GM13977 (cell line): Measurements from ENCODE around the gene ALKBH5.

Experiments
- DNase-seq: peaks from one replicate; pipeline ENCODE4 v3.0.0; 2012; ENCODE audit warnings: low spot score
- in situ Hi-C: fragments of 300-500 bp; cut with MboI; formaldehyde crosslinking; loops from one replicate; pipeline ENCODE4 v1.12.0; 2022; ENCODE audit warnings: low sequenced_read_pairs, low pct_unique_long_range_greater_than_20kb, mixed read lengths, inconsistent platforms; ENCODE audit not compliant: unreplicated experiment
- TF ChIP-seq, protein P1 (sequence below): IDR thresholded peaks from 2 replicates; pipeline ENCODE4 v1.5.1; 2012; ENCODE audit warnings: mild to moderate bottlenecking, control low read depth; ENCODE audit not compliant: insufficient read depth; ENCODE audit errors: extremely low read depth, missing control alignments

The ALKBH5 gene

GRCh38 chr17:18218756-18219415 is 35.3 kb downstream of the ALKBH5 start:
- DNase-seq: no peak
- TF ChIP-seq, protein P1, sequence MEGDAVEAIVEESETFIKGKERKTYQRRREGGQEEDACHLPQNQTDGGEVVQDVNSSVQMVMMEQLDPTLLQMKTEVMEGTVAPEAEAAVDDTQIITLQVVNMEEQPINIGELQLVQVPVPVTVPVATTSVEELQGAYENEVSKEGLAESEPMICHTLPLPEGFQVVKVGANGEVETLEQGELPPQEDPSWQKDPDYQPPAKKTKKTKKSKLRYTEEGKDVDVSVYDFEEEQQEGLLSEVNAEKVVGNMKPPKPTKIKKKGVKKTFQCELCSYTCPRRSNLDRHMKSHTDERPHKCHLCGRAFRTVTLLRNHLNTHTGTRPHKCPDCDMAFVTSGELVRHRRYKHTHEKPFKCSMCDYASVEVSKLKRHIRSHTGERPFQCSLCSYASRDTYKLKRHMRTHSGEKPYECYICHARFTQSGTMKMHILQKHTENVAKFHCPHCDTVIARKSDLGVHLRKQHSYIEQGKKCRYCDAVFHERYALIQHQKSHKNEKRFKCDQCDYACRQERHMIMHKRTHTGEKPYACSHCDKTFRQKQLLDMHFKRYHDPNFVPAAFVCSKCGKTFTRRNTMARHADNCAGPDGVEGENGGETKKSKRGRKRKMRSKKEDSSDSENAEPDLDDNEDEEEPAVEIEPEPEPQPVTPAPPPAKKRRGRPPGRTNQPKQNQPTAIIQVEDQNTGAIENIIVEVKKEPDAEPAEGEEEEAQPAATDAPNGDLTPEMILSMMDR: no peak
- in situ Hi-C loops: no loop called here

DNA sequence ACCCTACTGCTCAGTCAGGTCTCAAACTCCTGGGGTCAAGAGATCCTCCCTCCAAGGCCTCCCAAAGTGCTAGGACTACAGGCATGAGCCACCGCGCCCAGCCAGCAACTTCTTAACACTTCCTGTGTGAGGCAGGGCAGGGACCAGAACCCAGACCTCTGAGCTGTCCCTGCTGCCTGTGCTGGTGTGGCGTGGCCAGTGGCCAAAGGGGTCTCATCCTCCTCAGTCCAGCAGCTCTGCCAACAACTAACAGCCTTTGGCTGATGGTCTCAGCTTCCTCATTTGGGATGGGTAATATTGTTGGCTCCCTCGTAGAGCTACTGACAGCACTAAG is 40.4 kb downstream of the ALKBH5 start:
- TF ChIP-seq, protein P1: no peak

GRCh38 chr17:18224387-18225120 is 40.9 kb downstream of the ALKBH5 start:
- no peak for DNase-seq
- TF ChIP-seq, protein P1: no peak
- in situ Hi-C loops: no loop called here

More for the DNA sequence above, 40.4 kb downstream of the ALKBH5 start:
- in situ Hi-C loops: no loop called here
- DNase-seq: no peak

GRCh38 chr17:18225121-18225641 is 41.6 kb downstream of the ALKBH5 start, which contains the start of gene LLGL1:
Gene LLGL1 (plus strand): TSS chr17:18225635. CDS start chr17:18225683, 48 bp downstream.
- TF ChIP-seq, protein P1: no peak
- peak; percentile 100 for DNase-seq
- in situ Hi-C loops: no loop called here

DNA sequence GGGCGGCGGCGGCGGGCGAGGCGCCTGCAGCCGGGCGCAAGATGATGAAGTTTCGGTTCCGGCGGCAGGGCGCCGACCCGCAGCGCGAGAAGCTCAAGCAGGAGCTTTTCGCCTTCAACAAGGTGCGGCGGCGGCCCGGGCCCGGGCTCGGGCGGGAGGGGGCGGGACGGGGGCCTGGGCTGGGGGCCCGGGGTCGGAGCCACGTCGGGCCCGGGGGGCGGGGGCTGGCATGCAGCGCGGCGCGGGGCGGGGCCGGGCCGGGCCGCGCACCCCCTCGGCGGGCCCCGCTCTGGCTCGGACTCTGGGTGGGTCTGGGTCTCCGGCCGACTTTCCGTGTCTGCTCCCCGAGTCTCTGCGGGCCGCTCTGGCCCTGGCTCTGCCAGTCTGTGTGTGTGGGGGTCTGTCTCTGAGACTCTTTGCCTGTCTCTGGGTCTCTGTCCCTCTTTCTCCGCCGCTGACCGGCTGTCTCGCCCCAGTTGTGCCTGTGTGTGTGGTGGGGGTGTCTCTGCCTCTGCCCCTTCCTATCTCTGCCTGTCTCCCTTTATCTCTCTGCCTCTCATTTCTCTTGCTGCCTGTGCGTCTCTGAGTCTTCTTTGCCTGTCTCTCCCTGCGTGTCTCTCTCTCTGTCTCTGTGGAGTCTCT is 42.1 kb downstream of the ALKBH5 start:
- DNase-seq: no peak
- in situ Hi-C loops: no loop called here
- TF ChIP-seq, protein P1: no peak

DNA sequence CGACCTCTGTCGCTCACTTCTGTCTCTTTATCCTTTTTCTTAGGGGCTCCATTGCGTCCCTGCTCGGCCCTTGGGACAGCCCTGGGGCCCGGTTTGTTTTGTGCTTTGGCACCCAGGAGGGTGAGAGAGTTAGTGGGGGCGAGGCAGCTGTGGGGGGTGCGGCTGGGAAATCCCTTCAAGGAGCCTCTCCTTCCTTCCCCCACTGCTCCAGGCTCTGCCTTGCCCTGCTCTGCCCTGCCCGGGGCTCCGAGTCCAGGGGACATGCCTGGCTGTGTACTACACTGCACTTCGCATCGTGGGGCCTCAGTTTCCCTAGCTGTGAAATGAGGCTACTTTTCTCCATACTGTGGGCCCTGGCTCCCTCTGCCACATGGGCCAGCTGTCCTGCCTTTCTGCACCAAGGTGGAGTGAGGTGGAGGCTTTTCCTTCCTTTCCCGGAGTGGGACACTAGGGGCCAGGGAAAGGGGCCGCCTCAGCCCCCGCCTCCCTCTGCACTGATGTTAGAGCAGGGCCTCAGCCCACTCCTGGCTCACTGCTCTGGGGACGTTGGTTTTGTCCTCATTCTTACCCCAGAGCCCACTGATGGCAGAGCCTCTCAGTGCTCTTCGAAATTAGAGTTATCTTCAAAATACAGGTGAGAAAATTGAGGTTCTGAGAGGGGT is 42.8 kb downstream of the ALKBH5 start:
- in situ Hi-C loops: no loop called here
- TF ChIP-seq, protein P1: no peak
- DNase-seq: no peak
